HFFc6 (cell line): Measurements from ENCODE around the gene PGC. TPM values are rescaled to one million over a fixed set of nuclear protein-coding genes. Genes with fewer than 3 reads are reported as not detected.
A peak's percentile ranks its signal among the peaks of the same experiment; 100 is the strongest.
"Not testable (repeated sequence)": the region's sequence is repeated elsewhere in the genome, so short reads cannot be mapped to it uniquely, and the experiment has no call there.

Experiments
- DNase-seq: peaks from one replicate; pipeline ENCODE4 v3.0.0-alpha.2; 2018
- H3K27ac Mint-ChIP-seq: 2 replicates; pipeline ENCODE4 v1.8.0; 2020; ENCODE audit warnings: mild to moderate bottlenecking, mixed read lengths
- H3K27me3 Mint-ChIP-seq: 2 replicates; pipeline ENCODE4 v1.8.0; 2021; ENCODE audit warnings: mild to moderate bottlenecking, moderate library complexity, mixed read lengths; ENCODE audit not compliant: insufficient read depth
- H3K36me3 Mint-ChIP-seq: 2 replicates; pipeline ENCODE4 v1.8.0; 2021; ENCODE audit warnings: low read depth, mixed read lengths
- H3K4me1 Mint-ChIP-seq: 2 replicates; pipeline ENCODE4 v1.8.0; 2020; ENCODE audit warnings: low read depth, mixed read lengths
- H3K4me3 Mint-ChIP-seq: 2 replicates; pipeline ENCODE4 v1.8.0; 2020; ENCODE audit warnings: mild to moderate bottlenecking, moderate library complexity, mixed read lengths
- H3K9me3 Mint-ChIP-seq: 2 replicates; pipeline ENCODE4 v1.8.0; 2020; ENCODE audit warnings: mild to moderate bottlenecking, mixed read lengths
- total RNA-seq, 6 experiments: library from RNA; stranded (reverse); fragmentation: NEBNext Ultra II Directional; extraction: Animal tissue kit (Norgen Biotek cat#: 25700); gene quantifications; 2 replicates in 1 of 6; 3 replicates in 5 of 6; pipeline ENCODE4 v1.2.3, GENCODE V29; 2021
- TF ChIP-seq, protein P1 (sequence below): fragments of 200-600 bp; sonication (generic); IDR thresholded peaks from 2 replicates; pipeline ENCODE4 v1.5.0; 2021; ENCODE audit warnings: antibody characterized with exemption, mild to moderate bottlenecking

The PGC gene
- total RNA-seq, 6 experiments from 2014 or later = not detected

- Mint-ChIP-seq H3K9me3 (no peaks in the 10 kb centered on the region), H3K4me1 (peaks cover 33% of the 10 kb centered on the region), H3K36me3 (no peaks in the 10 kb centered on the region; the same call in 1 of the 2 replicates), H3K27me3 (peaks cover 4% of the 10 kb centered on the region), H3K4me3 (no peak overlapping the region; the same call in 1 of the 2 replicates), H3K27ac (peak overlapping the region; percentile 77)
- peak; percentile 92 for DNase-seq
- TF ChIP-seq, protein P1, sequence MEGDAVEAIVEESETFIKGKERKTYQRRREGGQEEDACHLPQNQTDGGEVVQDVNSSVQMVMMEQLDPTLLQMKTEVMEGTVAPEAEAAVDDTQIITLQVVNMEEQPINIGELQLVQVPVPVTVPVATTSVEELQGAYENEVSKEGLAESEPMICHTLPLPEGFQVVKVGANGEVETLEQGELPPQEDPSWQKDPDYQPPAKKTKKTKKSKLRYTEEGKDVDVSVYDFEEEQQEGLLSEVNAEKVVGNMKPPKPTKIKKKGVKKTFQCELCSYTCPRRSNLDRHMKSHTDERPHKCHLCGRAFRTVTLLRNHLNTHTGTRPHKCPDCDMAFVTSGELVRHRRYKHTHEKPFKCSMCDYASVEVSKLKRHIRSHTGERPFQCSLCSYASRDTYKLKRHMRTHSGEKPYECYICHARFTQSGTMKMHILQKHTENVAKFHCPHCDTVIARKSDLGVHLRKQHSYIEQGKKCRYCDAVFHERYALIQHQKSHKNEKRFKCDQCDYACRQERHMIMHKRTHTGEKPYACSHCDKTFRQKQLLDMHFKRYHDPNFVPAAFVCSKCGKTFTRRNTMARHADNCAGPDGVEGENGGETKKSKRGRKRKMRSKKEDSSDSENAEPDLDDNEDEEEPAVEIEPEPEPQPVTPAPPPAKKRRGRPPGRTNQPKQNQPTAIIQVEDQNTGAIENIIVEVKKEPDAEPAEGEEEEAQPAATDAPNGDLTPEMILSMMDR = no peak
Observed at GRCh38 chr6:41767112-41767833, 20.1 kb upstream of the PGC start.

GRCh38 chr6:41766043-41766664, 19.0 kb upstream of the PGC start:
- H3K4me3 Mint-ChIP-seq, H3K27me3 Mint-ChIP-seq, H3K9me3 Mint-ChIP-seq, DNase-seq, H3K27ac Mint-ChIP-seq, H3K36me3 Mint-ChIP-seq: not testable (repeated sequence)
- H3K4me1 Mint-ChIP-seq = peaks cover 33% of the 10 kb centered on the region

DNA sequence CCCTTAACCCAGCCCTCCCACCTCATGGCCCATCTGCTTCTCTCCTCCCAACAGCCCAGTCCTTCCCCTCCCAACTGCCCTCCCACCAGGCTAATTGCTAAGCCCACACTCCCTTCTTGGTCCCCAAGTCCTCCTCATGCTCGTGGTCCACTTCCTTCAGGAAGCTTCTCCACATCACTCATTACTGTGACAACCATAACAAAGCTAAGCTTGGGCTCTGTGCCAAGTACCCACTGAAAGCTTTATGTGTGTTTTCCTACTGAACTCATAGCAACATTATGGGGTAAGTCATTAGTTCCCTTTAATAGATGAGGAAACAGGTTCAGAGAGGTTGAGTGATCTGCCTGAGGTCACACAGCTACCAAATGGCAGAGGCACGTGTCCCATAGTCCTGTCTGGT, 16.3 kb upstream of the PGC start:
- Mint-ChIP-seq H3K4me3 (no peak overlapping the region), H3K27me3 (peaks cover 10% of the 10 kb centered on the region)

GRCh38 chr6:41759905-41760579, 12.8 kb upstream of the PGC start:
- Mint-ChIP-seq H3K4me3 (no peak overlapping the region), H3K36me3 (no peaks in the 10 kb centered on the region), H3K9me3 (no peaks in the 10 kb centered on the region), H3K27me3 (peaks cover 8% of the 10 kb centered on the region), H3K27ac (no peak overlapping the region), H3K4me1 (no peaks in the 10 kb centered on the region)
- TF ChIP-seq, protein P1 = no peak
- no peak for DNase-seq

More for the DNA sequence above, 16.3 kb upstream of the PGC start:
- Mint-ChIP-seq H3K27ac (no peak overlapping the region), H3K4me1 (peaks cover 27% of the 10 kb centered on the region), H3K9me3 (no peaks in the 10 kb centered on the region), H3K36me3 (no peaks in the 10 kb centered on the region)
- TF ChIP-seq, protein P1 = no peak
- DNase-seq = no peak

- DNase-seq = no peak
- no peaks in the 10 kb centered on the region for H3K4me1 Mint-ChIP-seq
Observed at GRCh38 chr6:41759106-41759904, 12.1 kb upstream of the PGC start.

More at GRCh38 chr6:41759106-41759904, 12.1 kb upstream of the PGC start:
- Mint-ChIP-seq H3K27me3 (peaks cover 8% of the 10 kb centered on the region), H3K36me3 (no peaks in the 10 kb centered on the region), H3K9me3 (no peaks in the 10 kb centered on the region), H3K27ac (no peak overlapping the region), H3K4me3 (no peak overlapping the region)
- TF ChIP-seq, protein P1 = no peak
